GM12874 (cell line): ENCODE data around the gene PRPF6.

Experiments
- TF ChIP-seq, protein P1 (sequence below): IDR thresholded peaks from 2 replicates; pipeline ENCODE4 v1.5.1; 2011; ENCODE audit warnings: low read depth, mild to moderate bottlenecking, control low read depth, low read length, moderate library complexity; ENCODE audit not compliant: insufficient read depth

The PRPF6 gene

DNA sequence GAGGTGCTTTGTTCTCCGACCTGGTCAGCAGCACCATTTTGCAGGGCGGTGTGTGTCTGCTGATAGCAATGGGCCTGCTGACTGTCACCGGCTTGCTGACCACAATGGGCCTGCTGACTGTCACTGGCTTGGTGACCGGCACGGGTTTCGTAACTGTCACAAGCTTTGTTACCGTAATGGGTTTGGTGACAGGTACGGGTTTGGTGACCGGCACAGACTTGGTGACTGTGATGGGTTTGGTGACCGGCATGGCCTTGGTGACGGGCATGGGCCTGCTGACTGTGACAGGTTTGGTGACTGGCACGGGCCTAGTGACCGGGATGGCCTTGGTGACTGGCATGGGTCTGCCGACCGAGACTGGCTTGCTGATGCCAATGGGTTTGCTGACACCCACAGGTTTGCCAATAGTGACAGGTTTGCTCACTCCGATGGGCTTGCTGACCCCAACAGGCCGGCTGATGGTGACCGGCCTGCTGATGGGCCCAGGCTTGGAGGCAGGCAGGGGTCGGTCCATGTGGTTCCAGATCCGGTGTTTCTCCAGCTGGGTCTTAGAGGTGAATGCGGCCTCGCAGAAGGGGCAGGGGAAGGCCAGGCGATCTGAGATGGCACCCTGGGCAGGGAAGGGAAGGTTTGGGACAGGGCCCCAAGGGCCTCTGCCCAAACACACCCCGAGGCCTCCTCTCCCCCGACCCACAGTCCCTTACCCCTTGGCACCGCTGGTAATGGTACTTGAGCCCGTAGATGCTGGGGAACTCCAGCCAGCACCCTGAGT lies 14.6 kb upstream of the PRPF6 start:
- TF ChIP-seq, protein P1, sequence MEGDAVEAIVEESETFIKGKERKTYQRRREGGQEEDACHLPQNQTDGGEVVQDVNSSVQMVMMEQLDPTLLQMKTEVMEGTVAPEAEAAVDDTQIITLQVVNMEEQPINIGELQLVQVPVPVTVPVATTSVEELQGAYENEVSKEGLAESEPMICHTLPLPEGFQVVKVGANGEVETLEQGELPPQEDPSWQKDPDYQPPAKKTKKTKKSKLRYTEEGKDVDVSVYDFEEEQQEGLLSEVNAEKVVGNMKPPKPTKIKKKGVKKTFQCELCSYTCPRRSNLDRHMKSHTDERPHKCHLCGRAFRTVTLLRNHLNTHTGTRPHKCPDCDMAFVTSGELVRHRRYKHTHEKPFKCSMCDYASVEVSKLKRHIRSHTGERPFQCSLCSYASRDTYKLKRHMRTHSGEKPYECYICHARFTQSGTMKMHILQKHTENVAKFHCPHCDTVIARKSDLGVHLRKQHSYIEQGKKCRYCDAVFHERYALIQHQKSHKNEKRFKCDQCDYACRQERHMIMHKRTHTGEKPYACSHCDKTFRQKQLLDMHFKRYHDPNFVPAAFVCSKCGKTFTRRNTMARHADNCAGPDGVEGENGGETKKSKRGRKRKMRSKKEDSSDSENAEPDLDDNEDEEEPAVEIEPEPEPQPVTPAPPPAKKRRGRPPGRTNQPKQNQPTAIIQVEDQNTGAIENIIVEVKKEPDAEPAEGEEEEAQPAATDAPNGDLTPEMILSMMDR, result no peak

DNA sequence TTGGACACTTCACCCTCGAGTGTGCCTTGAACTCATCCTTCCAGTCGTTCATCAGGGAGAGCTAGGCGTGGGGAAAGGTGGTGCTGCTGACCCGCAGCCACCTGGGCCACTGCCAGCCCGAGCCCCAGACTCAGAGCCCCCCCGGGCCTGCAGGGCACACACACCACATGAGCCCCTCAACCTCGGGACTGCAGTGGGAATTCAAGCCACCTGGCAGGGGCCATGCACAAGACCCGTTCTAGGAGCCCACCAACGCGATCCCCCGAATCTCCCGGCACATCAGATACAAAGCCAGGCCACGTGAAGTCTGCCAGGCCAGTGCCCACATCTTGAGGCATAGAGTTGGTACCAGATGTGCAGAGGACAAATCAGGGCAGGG lies 14.0 kb upstream of the PRPF6 start:
- TF ChIP-seq, protein P1, result no peak

DNA sequence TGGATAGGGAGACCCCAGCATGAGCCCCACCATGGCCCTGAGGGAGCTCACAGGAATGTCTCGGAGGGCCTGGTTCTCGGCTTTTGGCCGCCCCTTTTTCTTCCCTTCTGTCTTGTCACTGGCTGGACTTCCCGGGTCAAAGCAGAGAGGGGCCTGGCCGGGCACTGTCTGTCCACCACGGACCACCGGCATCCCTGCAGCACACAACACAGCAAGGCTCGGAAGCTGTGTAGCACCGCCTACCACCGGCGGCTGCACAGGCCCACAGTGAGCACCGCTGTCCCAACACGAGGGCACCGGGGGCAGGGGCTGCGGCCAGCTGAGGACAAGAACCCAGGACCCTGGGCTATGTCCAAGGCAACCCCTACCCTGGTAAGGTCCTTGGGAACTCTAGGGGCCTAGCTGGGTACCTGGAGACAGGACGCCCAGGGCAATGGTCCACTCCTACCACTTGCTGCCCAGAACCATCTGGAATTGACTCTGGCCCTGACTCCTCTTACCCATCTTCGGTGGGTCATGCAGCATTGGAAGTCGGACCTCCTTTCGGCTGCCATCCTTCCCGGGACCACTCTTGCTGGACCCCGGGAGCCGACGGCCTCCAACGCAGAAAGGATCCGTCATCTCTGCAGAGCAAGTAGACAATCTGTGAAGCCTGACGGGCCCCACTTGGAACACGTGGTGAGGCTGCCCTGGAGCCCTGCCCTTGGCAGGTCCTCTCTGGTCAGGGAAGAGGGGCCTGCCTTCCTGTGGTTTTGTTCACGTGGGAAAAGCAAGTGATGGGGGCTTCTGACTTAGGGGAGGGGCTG lies 13.4 kb upstream of the PRPF6 start:
- TF ChIP-seq, protein P1, result no peak

DNA sequence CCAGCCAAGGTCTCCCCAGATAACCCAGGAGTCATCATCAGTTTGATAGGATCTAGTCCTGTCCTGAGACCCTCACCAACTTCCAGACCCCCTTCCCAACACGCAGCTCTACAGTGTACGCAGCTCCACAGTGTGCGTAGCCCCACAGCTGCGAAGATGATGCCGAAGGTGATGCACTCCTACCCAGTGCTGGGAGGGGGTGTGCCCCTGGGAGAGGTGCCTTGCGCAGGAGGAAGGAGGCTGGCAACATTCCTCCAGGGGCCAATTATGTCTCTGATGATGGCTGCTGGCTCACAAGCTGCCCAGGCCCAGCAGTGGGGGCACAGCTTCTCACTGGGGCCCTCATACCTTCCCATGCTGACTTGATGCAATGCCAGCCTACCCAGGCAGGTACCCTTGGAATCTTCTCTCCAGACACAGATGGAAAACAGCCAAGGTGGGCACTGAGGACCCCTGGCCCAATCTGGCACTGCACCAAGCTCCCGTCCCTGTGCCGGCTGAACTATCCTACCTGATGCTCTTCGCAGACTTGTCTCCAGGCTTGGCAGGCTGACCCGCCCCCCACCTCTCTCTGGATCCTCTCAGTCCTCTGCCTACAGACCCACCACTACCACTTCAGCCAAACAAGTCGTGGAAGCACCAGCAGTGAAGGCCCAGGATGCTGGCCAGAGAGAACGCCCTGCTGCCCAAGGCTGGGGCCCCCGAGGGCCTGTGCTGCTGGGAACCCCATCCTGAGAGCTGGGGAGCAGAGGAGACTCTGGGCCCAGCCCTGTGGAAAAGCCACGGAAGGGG lies 12.6 kb upstream of the PRPF6 start:
- TF ChIP-seq, protein P1, result no peak

DNA sequence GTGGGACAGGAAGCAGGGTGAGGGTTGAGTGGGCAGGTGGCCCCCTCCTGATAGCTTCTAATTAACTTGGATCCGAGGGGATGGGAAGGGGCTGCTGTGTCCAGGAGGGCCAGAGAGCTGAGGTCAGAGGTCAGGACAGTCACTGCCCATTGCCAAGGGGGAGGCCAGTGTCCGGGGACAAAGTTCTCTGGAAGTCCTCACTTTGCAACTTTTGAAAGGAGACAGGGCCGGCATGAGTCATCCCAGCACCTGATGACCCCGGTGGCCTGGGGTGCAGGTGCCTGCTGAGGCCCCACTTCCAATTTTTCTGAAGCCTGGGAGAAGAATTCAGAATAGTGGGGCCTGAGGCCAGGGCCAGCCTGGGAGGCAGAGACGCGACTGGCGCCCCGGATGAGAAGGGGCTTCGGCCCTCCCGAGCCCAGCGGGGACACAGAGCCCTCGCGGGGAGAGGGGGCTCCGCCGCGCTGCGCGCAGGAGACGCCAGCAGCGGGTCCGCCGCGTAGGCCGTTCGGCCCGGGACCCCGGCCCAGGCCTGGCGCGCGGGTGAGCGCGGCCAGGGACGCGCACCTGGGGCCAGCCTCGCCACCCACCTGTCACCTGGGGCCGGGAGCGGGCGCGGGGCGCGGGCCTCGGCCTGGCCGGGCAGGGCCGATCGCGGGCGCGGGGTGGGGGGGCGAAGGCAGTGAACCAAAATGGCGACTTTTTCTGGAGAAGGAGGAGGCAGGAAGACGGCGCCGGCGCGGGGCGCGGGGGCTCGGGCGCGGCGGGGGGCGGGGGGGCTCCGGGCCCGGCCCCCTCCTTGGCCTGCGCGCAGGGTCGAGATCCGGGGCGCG lies 11.8 kb upstream of the PRPF6 start:
- TF ChIP-seq, protein P1, result no peak

DNA sequence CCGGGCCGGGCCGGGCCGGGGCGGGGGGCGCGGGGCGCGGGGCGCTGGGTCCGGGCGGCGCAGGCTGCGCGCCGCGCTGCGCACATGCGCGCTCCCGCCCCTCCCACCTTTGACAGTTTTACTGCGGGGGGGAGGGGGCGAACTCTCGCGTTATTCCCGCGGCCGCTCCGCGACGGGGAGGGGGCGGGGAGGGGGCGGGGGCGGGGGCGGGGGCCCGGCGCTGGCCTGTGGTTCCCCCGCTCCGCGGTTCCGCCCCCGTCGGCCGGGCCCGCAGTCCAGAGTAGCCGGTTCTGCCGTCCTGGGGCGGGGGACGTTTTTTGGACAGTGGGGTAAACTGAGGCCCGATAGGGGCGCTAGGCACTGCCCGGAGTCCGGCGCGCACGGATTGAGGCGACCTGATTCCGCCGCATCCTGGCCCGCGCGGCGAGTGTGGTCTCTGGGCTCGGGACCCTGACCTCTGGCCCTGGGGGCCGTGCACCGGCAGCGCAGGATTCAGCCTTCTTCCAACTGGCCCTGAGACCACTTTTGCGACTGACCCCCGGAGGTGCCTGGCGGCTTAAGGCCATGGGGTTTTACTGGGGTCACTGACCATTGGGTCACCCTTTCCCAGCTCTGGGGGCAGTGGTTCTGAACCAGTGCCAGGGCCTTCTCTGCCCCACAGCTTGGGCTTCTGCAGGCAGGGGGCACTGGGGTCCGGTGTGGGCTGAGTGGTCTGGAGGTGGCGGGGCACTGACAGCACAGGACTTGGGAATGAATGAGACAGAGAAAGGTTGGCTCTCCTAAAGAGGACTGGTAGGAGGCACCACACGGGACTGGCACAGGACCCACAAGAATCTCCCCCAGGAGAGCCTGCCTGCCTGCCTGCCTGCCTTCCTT lies 10.9 kb upstream of the PRPF6 start, which contains the start of gene ZNF512B:
TSS of gene ZNF512B (minus strand) at position 93 of the 876 bp plus-strand sequence. CDS start 1,980 bp downstream, outside the sequence.
- TF ChIP-seq, protein P1, result no peak
